GM19035 (cell line): Measurements from ENCODE around the gene ST8SIA4.

ENCODE experiments used
- ATAC-seq: cut with Tn5 transposase; IDR thresholded peaks from one replicate; pipeline ENCODE4 v1.9.1; 2021; ENCODE audit not compliant: unreplicated experiment

Gene ST8SIA4

GRCh38 chr5:100872408-100873190 lies 30.5 kb downstream of the ST8SIA4 start:
- ATAC-seq = no peak

- ATAC-seq = no peak
Observed at GRCh38 chr5:100867039-100867562, 36.0 kb downstream of the ST8SIA4 start.

DNA sequence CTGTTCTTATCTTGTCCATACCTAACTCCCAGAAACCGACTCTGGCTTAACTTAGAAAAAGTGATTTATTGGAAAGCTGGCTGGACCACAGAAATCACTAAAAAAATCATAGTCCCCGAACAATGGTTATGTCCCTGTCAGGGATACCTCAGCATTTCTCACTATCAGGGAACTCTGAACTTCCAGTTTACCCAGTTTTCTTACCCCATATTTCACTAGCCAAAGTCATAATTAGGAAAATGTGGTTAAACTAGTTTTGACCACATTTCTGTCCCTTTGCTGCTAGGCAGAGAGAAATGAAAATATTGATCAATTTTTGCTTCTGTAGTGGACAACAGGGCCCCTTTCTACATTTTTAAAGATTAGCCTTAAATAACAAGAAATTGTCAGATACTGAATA lies 38.2 kb downstream of the ST8SIA4 start:
- no peak for ATAC-seq

DNA sequence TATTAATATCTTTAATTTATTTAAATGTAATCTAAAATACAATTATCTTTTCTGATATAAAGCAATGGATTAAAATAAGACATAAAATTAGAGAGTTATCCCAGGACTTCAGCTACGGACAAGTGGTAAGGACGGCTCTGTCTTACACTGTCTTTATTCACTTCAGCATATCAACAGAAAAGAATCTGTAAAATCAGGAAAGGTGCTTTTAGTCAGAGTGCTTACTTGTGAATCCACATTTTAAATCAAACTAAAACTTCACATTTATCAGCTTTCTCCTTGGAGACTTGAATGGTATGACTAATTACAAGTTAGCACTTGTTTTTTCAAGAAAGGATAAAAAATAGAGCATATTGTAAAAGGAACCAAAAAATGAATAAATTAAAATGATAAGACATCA lies 39.3 kb downstream of the ST8SIA4 start:
- ATAC-seq = no peak

GRCh38 chr5:100861148-100861547 lies 41.9 kb downstream of the ST8SIA4 start:
- no peak for ATAC-seq

- ATAC-seq = no peak
Observed at GRCh38 chr5:100860407-100860806, 42.7 kb downstream of the ST8SIA4 start.

DNA sequence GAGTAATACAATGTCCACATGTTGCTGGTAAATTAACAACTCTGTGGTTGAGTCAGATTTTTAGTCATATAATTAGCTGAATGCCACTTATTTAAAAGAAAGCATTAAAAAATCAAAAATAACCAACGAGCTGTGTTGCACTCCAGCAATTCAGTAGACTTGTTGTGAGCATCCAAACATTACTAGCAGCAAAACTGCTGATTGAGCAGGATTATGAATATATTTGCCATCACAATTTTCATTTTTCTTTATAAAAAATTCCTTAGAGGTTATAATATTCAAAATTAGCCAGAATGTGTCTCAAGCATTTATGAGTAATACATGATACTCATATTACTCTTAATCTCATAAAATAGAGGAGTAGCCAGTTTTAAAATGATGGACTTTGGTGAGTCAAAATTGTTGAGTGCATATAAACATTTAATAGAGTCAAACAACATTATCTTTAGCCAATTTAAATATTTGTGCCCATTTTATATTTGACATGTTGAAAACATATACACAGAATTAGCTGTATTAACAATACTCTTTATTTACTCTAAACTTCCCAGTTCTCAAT lies 44.0 kb downstream of the ST8SIA4 start:
- ATAC-seq = no peak

DNA sequence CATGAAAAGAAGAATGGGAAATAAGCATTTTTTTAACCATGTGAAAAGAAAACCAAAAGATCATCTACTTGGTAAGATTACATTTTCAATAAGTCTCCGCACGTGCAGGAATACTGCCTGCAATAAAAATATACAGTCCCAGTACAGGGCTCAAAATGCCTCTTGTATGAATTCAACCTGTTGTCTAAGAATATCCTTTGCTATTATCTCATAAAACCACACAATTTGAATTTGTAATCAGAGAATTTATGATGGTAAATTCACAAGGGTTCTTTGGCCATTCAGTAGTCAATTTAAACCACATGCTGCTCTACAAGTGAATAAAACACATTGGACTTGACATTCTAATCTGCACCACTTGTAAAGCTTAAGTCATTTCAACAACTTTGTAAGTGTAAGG lies 46.6 kb downstream of the ST8SIA4 start:
- no peak for ATAC-seq

DNA sequence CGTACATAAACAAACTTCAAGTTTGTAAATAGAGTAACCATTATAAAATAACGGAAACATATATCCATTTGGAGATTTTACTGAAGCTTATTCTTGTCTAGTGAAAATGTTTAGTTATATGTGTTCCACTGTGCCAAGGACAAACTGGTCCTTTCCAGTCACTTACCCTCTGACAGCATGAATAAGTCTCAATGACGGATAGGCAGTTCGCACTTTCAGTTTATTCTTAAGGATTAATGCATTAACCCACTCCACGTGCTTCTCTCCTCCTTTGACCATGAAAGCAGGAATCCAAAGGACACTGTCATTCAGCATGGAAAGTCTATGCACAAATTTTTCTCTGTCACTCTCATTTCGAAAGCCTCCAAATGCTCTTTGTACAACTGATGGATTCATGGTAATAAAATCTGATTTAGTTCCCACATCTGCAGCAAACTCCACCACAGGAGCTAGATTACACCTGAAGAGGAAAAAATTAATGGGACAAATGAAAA lies 47.1 kb downstream of the ST8SIA4 start:
- ATAC-seq = no peak

- ATAC-seq = no peak
Observed at GRCh38 chr5:100855295-100855694, 47.8 kb downstream of the ST8SIA4 start.

- no peak for ATAC-seq
Observed at GRCh38 chr5:100854591-100854990, 48.5 kb downstream of the ST8SIA4 start.

DNA sequence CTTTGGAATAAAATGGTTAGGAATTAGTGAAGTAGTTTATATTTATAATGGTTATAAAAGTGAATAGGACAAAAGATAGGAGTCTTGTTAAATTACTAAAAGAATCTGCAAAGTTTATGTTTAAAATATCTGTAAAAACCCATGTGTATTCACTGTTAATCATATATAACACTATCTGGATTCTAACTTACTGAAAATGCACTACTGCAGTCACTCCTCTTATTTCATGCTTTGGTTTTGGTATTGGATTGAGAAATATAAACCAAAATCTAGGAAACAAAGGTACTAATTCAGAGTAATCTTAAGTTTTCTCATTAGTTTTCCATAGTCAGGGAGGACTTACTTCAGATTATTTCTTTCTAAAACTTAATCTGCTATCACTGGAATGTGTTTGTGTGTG lies 49.5 kb downstream of the ST8SIA4 start:
- no peak for ATAC-seq

- peak; percentile 93 for ATAC-seq
Observed at GRCh38 chr5:100852988-100853449, 50.1 kb downstream of the ST8SIA4 start.

- ATAC-seq = no peak
Observed at GRCh38 chr5:100852051-100852450, 51.0 kb downstream of the ST8SIA4 start.

DNA sequence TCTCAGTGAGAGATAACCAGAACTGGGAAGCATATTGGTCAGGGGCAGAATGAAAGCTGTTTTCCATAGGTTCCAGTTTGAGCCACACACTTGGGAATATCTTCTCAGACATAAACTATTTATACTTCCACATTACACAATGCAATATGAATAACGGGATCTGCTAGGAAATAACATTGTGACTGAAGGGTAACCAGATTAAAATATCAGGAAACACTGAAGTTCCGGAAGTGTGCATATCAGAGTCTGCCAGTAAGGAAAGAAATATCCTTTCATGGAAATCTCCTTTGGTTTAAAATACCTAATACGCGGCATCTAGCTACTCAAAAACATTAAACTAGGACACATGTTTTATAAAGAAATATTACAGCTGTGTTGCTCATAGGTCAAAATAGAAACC lies 56.3 kb downstream of the ST8SIA4 start:
- ATAC-seq = no peak

- ATAC-seq = no peak
Observed at GRCh38 chr5:100842080-100842479, 61.0 kb downstream of the ST8SIA4 start.

GRCh38 chr5:100841358-100842076 lies 61.6 kb downstream of the ST8SIA4 start:
- peak; percentile 30 for ATAC-seq

DNA sequence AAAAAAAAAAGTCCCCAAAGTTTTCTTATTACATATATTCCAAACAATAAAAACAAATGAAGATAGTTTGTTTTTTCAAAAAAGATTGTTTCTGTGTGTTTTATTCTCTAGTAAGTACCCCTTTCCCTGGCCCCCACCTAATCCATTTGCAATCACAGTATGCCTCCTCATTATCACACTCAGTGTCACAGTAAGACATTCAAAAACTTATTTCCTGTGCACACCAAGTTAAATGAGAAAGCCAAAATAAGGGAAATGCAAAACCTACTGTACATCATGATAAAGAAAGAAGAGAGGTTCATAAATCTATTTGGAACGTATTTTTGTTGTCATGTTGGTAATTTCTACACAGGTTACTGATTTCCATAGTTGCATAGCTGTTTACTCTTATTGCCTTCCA lies 62.3 kb downstream of the ST8SIA4 start:
- peak; percentile 35 for ATAC-seq

DNA sequence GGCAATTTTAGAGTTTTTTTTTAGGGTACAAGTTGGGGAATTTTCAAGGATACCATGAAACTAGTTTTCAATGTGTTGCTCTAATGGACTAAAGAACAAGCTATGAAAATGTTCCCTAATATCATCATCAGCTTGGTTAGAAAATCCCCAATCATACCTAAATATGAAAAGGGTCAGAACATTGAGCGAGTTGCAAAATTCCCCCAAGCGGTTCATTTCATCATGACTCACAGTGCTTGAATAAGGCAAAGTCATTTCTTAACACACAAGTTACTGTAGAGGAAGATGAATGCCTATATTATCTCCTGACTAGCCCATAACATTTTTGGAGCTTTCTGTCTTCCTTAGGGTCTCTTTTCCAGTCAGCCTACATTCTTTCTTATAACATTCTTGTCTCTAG lies 62.7 kb downstream of the ST8SIA4 start:
- ATAC-seq = peak; percentile 77

DNA sequence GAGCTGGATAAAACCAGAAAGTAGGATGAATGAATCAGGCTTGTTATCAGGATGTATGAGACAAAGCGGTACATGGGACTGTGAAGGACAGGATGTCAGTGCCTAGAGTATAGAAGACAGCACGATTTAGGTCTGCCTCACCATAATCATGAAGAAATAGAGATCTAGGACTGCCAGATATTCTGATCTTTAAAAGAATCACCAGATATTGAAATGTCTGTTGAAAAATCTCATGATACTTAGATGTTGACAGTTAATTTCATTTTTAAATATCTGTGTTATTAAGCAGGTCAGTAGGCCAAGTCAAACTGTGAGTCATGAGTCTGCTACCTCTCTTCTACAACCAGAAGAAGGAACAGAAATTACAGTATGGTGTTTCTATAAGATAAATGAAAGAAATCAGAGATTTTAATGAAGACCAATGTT lies 65.0 kb downstream of the ST8SIA4 start:
- peak; percentile 31 for ATAC-seq

DNA sequence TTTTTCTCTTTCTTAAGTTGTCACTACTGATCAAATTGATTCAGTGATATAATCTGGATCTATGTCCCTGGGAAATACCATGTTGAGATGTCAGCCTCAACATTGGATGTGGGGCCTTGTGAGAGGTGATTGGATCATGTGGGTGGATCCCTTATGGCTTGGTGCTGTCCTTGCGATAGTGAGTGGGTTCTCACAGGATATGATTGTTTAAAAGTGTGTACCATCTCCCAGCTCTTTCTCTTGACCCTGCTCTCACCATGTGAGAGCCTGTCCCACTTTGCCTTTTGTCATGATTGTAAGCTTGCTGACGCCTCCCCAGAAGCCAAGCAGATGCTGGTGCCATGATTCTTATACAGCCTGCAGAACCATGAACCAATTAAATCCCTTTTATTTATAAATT lies 68.6 kb downstream of the ST8SIA4 start:
- no peak for ATAC-seq
